ENCODE data around the gene TRHDE.

TRHDE gene

DNA sequence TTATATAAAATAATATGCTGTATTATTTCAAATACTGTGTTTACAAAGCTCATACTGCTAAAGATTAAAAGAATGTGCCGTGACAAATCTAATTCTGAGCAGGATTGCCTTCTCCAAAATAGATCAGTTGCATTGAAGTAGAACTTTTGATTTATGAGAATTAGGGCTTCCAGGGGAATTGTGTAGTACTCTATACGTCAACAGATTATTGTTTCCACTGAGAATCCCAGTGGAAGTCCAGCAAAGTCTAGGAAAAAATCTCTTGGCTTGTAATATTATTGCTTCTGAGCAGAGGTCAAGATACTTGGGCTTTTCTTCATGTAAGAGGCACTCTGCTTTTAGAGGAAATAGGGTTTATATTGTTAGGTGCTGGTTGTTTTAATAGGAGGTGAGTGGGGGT lies 133.9 kb downstream of the TRHDE start:
- no peaks in the 10 kb centered on the region for H3K36me3 ChIP-seq (ENCODE audit: insufficient read depth, insufficient read length, low read length)
- H3K27me3 ChIP-seq (ENCODE audit: insufficient read depth, insufficient read length), result no peaks in the 10 kb centered on the region
- no peak overlapping the region for H3K4me3 ChIP-seq (ENCODE audit: insufficient read length, low read depth)
- TF ChIP-seq YY1 (IDR thresholded peaks at IDR 0.05; ENCODE audit: insufficient read depth, insufficient read length) (no peak), SUZ12 (IDR thresholded peaks at IDR 0.05; ENCODE audit: extremely low read depth, insufficient read depth, insufficient read length) (no peak), ZNF274 (IDR thresholded peaks at IDR 0.05; ENCODE audit: low read depth, low read length) (no peak)
- no peak for DNase-seq (ENCODE audit: low read depth, low spot score)
- H3K9me3 ChIP-seq (ENCODE audit: insufficient read depth, low read length), result no peaks in the 10 kb centered on the region
- H3K4me1 ChIP-seq (ENCODE audit: insufficient read depth, insufficient read length), result no peaks in the 10 kb centered on the region
- H3K9ac ChIP-seq (ENCODE audit: insufficient read length, low read depth), result no peak overlapping the region

DNA sequence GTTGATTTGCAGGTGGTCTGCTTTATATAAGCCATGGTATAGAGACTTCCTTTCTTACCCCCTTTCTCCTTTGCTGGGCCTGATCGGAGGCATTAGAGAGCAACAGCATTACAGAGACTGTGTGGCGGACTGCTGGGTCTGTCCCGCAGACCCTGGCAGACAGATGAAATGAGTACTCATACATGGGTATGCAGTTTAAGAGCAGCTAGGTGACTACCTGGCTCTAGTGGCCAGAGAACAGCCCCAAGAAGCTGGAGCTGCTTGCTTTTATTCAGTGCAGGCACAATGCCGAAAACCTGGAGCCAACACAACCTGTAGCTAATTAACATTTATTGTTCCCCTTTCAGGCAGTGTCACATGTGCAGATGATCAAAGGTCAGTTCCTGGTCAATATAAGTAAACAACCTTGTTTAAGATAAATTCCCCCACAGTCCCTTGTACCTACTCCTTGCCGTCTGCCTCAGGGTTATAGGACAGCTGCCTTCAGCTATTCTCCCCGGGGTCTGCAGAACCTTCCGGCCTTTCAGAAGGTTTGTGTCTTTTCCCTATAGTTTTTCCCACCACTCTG lies 160.0 kb downstream of the TRHDE start:
- H3K9ac ChIP-seq (ENCODE audit: insufficient read length, low read depth), result no peak overlapping the region
- no peak for DNase-seq (ENCODE audit: low read depth, low spot score)
- H3K36me3 ChIP-seq (ENCODE audit: insufficient read depth, insufficient read length, low read length), result no peaks in the 10 kb centered on the region
- no peaks in the 10 kb centered on the region for H3K9me3 ChIP-seq (ENCODE audit: insufficient read depth, low read length)
- no peaks in the 10 kb centered on the region for H3K27me3 ChIP-seq (ENCODE audit: insufficient read depth, insufficient read length)
- H3K4me1 ChIP-seq (ENCODE audit: insufficient read depth, insufficient read length), result no peaks in the 10 kb centered on the region
- no peak for TF ChIP-seq SUZ12 (IDR thresholded peaks at IDR 0.05; ENCODE audit: extremely low read depth, insufficient read depth, insufficient read length)
- H3K4me3 ChIP-seq (ENCODE audit: insufficient read length, low read depth), result no peak overlapping the region

DNA sequence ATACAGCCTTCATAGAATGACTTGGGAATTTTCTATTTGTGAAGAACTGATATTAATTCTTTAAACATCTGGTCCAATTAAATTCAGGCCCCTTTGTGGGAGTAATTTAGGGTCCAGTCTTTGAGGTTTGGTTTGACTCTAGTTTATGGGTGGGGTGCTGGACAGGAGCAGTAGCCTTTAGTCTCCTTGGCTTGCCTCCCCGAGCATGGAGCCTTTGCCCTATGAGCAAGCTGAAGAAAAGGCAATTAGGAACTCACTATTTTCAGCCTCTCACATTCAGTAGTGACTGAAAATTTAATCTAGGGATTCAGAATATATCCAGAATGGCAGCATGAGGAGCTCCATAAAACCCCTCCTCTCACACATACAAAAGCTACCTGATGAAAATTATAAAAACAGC lies 161.1 kb downstream of the TRHDE start:
- no peak for DNase-seq (ENCODE audit: low read depth, low spot score)
- TF ChIP-seq ZNF274 (IDR thresholded peaks at IDR 0.05; ENCODE audit: low read depth, low read length) (no peak), SUZ12 (IDR thresholded peaks at IDR 0.05; ENCODE audit: extremely low read depth, insufficient read depth, insufficient read length) (no peak), YY1 (IDR thresholded peaks at IDR 0.05; ENCODE audit: insufficient read depth, insufficient read length) (no peak)
- Histone ChIP-seq H3K9me3 (ENCODE audit: insufficient read depth, low read length) (no peaks in the 10 kb centered on the region), H3K9ac (ENCODE audit: insufficient read length, low read depth) (no peak overlapping the region), H3K27me3 (ENCODE audit: insufficient read depth, insufficient read length) (no peaks in the 10 kb centered on the region), H3K4me1 (ENCODE audit: insufficient read depth, insufficient read length) (no peaks in the 10 kb centered on the region), H3K4me3 (ENCODE audit: insufficient read length, low read depth) (no peak overlapping the region), H3K36me3 (ENCODE audit: insufficient read depth, insufficient read length, low read length) (no peaks in the 10 kb centered on the region)

DNA sequence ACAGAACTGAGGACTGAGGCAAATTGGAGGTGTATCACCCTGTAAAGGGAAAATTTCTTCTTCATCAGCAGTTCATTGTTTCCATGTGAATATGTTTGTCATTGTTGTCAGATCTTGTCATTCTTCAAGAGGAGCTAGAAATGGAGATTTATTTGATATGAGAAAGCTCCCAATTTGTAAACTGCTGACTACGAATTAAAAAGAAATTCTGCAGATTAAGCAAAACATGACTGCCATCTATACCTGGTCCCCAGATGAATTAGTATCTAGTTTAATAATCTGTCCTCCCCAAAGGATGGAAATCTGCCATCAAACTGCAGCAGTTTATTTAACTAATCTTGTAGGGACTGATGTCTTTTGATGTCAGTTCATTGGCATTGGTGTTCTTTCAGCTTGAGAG lies 162.8 kb downstream of the TRHDE start:
- no peak overlapping the region for H3K4me3 ChIP-seq (ENCODE audit: insufficient read length, low read depth)
- H3K9me3 ChIP-seq (ENCODE audit: insufficient read depth, low read length), result no peaks in the 10 kb centered on the region
- no peaks in the 10 kb centered on the region for H3K27me3 ChIP-seq (ENCODE audit: insufficient read depth, insufficient read length)
- no peaks in the 10 kb centered on the region for H3K4me1 ChIP-seq (ENCODE audit: insufficient read depth, insufficient read length)
- no peak for TF ChIP-seq SUZ12 (IDR thresholded peaks at IDR 0.05; ENCODE audit: extremely low read depth, insufficient read depth, insufficient read length)
- TF ChIP-seq YY1 (IDR thresholded peaks at IDR 0.05; ENCODE audit: insufficient read depth, insufficient read length), result no peak
- TF ChIP-seq ZNF274 (IDR thresholded peaks at IDR 0.05; ENCODE audit: low read depth, low read length), result no peak
- no peak for DNase-seq (ENCODE audit: low read depth, low spot score)
- H3K36me3 ChIP-seq (ENCODE audit: insufficient read depth, insufficient read length, low read length), result no peaks in the 10 kb centered on the region
- H3K9ac ChIP-seq (ENCODE audit: insufficient read length, low read depth), result no peak overlapping the region

DNA sequence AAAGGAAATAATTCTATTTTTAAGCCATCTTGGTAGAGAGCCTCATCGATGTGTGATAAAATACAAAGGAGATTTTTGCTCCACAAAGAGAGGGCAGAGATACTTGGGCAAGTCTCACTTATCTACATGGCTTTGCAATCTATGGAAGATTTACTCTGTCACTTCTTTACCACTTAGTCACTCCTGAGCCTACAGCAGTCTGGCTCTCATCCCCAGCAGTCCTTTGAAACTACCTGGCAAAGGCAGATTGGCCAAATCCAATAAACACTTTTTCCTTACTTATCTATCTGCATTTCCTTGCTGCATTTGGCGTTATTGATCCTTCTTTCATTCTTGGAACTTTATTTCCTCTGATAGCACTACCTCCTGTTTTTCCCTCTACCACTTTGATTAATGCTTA lies 170.0 kb downstream of the TRHDE start:
- no peak overlapping the region for H3K4me3 ChIP-seq (ENCODE audit: insufficient read length, low read depth)
- H3K9ac ChIP-seq (ENCODE audit: insufficient read length, low read depth), result no peak overlapping the region
- no peaks in the 10 kb centered on the region for H3K36me3 ChIP-seq (ENCODE audit: insufficient read depth, insufficient read length, low read length)
- H3K27me3 ChIP-seq (ENCODE audit: insufficient read depth, insufficient read length), result no peaks in the 10 kb centered on the region
- TF ChIP-seq YY1 (IDR thresholded peaks at IDR 0.05; ENCODE audit: insufficient read depth, insufficient read length) (no peak), SUZ12 (IDR thresholded peaks at IDR 0.05; ENCODE audit: extremely low read depth, insufficient read depth, insufficient read length) (no peak), ZNF274 (IDR thresholded peaks at IDR 0.05; ENCODE audit: low read depth, low read length) (no peak)
- no peak for DNase-seq (ENCODE audit: low read depth, low spot score)
- no peaks in the 10 kb centered on the region for H3K4me1 ChIP-seq (ENCODE audit: insufficient read depth, insufficient read length)
- no peaks in the 10 kb centered on the region for H3K9me3 ChIP-seq (ENCODE audit: insufficient read depth, low read length)

DNA sequence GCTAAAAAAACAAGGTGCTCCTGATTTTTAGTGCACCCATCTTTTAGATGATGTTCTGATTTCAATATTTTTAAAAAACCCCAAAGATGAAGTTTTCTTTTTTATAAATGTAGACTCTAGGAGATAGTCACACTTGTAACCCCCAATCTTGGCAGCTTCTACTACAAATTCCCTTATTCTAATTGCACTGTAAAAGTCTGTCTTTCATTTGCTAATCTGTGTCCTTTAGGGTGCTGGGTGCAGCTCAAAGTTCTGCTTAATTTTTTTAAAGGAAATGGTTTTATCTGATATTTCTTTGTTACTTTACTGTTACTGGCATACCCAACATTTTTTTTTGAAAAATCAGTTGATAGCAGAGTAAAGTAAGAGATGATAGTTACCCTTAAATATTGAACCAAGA lies 172.0 kb downstream of the TRHDE start:
- TF ChIP-seq ZNF274 (IDR thresholded peaks at IDR 0.05; ENCODE audit: low read depth, low read length) (no peak), SUZ12 (IDR thresholded peaks at IDR 0.05; ENCODE audit: extremely low read depth, insufficient read depth, insufficient read length) (no peak), YY1 (IDR thresholded peaks at IDR 0.05; ENCODE audit: insufficient read depth, insufficient read length) (no peak)
- Histone ChIP-seq H3K4me1 (ENCODE audit: insufficient read depth, insufficient read length) (no peaks in the 10 kb centered on the region), H3K36me3 (ENCODE audit: insufficient read depth, insufficient read length, low read length) (no peaks in the 10 kb centered on the region), H3K9me3 (ENCODE audit: insufficient read depth, low read length) (no peaks in the 10 kb centered on the region), H3K4me3 (ENCODE audit: insufficient read length, low read depth) (no peak overlapping the region), H3K9ac (ENCODE audit: insufficient read length, low read depth) (no peak overlapping the region), H3K27me3 (ENCODE audit: insufficient read depth, insufficient read length) (no peaks in the 10 kb centered on the region)
- DNase-seq (ENCODE audit: low read depth, low spot score), result peak; percentile 5

DNA sequence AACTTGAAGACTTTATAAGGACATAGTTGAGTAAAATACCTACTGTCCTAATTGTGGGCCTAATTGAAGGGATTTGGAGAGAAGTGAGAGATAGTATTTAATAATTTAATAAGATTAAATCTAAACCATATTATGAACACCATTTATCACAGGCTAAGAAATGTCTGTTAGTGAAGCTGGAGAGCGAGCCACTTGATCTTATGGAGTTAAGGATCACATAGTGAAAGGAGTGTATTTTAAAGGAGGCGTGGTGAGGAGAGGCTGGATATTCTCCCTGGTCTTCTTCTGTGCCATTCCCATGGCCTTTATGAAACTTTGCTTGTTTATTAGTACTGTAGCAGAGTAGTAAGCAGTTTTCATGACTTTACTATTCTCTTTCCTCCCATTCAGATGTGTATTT lies 172.4 kb downstream of the TRHDE start:
- Histone ChIP-seq H3K9me3 (ENCODE audit: insufficient read depth, low read length) (no peaks in the 10 kb centered on the region), H3K4me1 (ENCODE audit: insufficient read depth, insufficient read length) (no peaks in the 10 kb centered on the region), H3K27me3 (ENCODE audit: insufficient read depth, insufficient read length) (no peaks in the 10 kb centered on the region), H3K9ac (ENCODE audit: insufficient read length, low read depth) (no peak overlapping the region), H3K36me3 (ENCODE audit: insufficient read depth, insufficient read length, low read length) (no peaks in the 10 kb centered on the region), H3K4me3 (ENCODE audit: insufficient read length, low read depth) (no peak overlapping the region)
- TF ChIP-seq YY1 (IDR thresholded peaks at IDR 0.05; ENCODE audit: insufficient read depth, insufficient read length) (no peak), ZNF274 (IDR thresholded peaks at IDR 0.05; ENCODE audit: low read depth, low read length) (no peak), SUZ12 (IDR thresholded peaks at IDR 0.05; ENCODE audit: extremely low read depth, insufficient read depth, insufficient read length) (no peak)
- no peak for DNase-seq (ENCODE audit: low read depth, low spot score)

DNA sequence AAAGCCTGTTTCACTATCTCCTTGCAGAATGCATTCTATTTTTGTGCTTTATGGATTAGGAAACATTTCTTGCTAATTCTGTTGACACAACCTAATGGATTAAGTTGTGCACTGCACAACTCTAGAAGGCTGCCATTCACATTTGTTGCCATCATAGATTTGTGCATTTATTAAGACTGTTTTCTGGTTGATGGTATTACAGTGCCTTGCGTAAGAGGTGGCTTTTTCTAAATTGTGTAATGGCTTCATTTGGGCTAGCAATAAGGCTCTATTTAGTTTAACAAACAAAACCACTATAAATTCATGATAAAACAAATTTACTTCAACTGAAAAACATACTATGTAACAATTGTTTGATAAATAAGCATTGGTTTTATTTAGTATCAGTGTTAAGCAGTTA lies 175.9 kb downstream of the TRHDE start:
- peaks cover 9% of the 10 kb centered on the region for H3K9me3 ChIP-seq (ENCODE audit: insufficient read depth, low read length)
- no peak overlapping the region for H3K4me3 ChIP-seq (ENCODE audit: insufficient read length, low read depth)
- H3K4me1 ChIP-seq (ENCODE audit: insufficient read depth, insufficient read length), result no peaks in the 10 kb centered on the region
- TF ChIP-seq ZNF274 (IDR thresholded peaks at IDR 0.05; ENCODE audit: low read depth, low read length), result no peak
- TF ChIP-seq YY1 (IDR thresholded peaks at IDR 0.05; ENCODE audit: insufficient read depth, insufficient read length), result no peak
- TF ChIP-seq SUZ12 (IDR thresholded peaks at IDR 0.05; ENCODE audit: extremely low read depth, insufficient read depth, insufficient read length), result no peak
- H3K9ac ChIP-seq (ENCODE audit: insufficient read length, low read depth), result no peak overlapping the region
- H3K27me3 ChIP-seq (ENCODE audit: insufficient read depth, insufficient read length), result no peaks in the 10 kb centered on the region
- no peaks in the 10 kb centered on the region for H3K36me3 ChIP-seq (ENCODE audit: insufficient read depth, insufficient read length, low read length)
- DNase-seq (ENCODE audit: low read depth, low spot score), result no peak
